ENCODE results near the gene GGT7. TPM values are rescaled to one million over a fixed set of nuclear protein-coding genes. Genes with fewer than 3 reads are reported as not detected.
A peak's percentile ranks its signal among the peaks of the same experiment; 100 is the strongest.

GGT7 gene
- total RNA-seq, 1 experiment from 2014 or later = 11.5 TPM

DNA sequence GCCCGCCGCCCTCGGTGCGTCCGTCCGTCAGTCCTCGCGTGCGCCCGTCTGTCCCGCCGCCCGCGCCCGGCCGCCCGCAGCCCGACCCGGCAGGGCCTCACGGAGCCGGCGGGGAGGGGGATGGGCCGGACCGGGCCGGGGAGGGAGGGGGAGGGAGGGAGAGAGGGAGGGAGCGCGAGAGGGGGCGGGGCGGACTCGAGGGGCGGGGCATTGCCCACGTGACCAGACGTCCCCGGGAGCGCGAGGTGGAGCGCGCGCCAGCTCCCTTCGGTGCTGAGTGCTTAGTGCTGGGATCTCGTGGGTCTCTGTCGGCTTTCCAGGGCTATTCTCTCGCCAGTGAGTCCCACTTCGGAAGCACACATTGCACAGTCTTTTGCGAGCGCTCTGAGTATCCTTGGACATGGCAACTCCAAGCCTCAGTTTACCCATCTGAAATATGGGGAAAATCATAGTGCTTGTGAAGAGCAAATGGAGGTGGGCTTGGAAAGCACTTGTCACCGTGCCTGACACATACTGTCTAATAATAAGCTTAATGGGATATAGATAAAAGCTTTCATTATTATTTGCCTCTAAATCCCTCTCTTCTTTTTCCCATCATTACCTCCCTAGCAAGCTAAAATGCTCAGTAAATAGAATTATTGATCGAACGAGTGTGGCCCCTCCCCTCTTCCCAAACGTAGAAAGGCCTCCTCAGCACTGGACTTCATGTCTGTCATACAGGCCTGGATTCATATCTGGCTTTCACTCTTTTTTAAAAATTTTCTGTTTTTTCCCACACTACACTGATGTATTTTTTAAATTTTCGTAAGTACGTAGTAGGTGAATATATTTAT lies 46.9 kb downstream of the GGT7 start, which contains the start of gene NCOA6:
Gene NCOA6 (minus strand): TSS at position 122 of the 833 bp plus-strand sequence. CDS start 43,296 bp downstream, outside the sequence.
- CTCF ChIA-PET = no interaction called here
- POLR2A ChIA-PET = no interaction called here
- peak; percentile 41 for DNase-seq (ENCODE audit: low read depth, low spot score)

DNA sequence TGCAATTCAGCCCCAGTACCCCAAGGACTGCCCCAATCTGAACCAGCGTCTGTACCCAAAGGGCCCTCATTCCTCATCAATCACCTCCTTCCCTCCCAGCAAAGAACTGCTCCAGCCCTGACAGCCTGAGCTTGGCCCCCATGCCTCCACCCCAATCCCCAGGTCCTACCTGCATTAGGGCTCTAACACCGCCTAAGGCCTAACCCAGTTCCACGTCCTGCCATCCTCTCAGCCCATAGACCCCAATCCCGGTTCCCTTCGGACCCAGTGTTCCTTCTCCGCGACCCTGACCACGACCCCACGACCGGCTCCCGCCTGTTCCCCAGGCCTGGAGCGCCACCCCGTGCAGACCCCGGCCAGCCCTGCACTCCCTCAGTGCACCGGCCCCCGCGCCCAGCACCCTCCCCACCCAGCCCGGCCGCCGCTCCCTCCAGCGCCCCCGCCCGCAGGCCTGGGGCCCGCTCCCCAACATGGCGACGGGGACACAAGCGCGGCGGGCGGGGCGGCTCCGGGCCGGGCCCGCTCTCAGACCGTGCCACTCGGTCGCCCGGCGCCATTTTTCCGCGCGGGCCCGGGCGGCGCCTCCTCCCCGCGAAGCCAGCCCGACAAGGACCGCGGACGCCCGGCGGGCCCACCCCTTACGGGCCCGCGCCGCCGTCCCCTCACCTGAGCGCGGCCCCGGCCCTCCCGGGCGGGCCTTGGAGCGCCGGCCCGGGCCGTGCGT lies 47.7 kb downstream of the GGT7 start:
- DNase-seq (ENCODE audit: low read depth, low spot score) (no peak), ATAC-seq (peak; percentile 88)
- peak overlapping the region; percentile 92 for H3K27ac ChIP-seq (ENCODE audit: low read length)
- peaks cover 4% of the 10 kb centered on the region; the same call in 1 of the 2 replicates for H3K4me1 ChIP-seq (ENCODE audit: control insufficient read depth, insufficient read depth, low read length)
- intact Hi-C loops (cut with micrococcal nuclease; ENCODE audit: unreplicated experiment) = no loop called here
- H3K9me3 ChIP-seq (ENCODE audit: control insufficient read depth, insufficient read depth, low read depth, low read length) = no peaks in the 10 kb centered on the region
- TF ChIP-seq POLR2AphosphoS5 (IDR thresholded peaks at IDR 0.05; ENCODE audit: low read depth, low read length) (no peak), TCF7L2 (IDR thresholded peaks at IDR 0.05; ENCODE audit: low read depth, low read length) (no peak), SIN3A (IDR thresholded peaks at IDR 0.05; ENCODE audit: borderline replicate concordance, insufficient read depth, low read depth, low read length) (no peak)
- TF ChIP-seq, protein P1, sequence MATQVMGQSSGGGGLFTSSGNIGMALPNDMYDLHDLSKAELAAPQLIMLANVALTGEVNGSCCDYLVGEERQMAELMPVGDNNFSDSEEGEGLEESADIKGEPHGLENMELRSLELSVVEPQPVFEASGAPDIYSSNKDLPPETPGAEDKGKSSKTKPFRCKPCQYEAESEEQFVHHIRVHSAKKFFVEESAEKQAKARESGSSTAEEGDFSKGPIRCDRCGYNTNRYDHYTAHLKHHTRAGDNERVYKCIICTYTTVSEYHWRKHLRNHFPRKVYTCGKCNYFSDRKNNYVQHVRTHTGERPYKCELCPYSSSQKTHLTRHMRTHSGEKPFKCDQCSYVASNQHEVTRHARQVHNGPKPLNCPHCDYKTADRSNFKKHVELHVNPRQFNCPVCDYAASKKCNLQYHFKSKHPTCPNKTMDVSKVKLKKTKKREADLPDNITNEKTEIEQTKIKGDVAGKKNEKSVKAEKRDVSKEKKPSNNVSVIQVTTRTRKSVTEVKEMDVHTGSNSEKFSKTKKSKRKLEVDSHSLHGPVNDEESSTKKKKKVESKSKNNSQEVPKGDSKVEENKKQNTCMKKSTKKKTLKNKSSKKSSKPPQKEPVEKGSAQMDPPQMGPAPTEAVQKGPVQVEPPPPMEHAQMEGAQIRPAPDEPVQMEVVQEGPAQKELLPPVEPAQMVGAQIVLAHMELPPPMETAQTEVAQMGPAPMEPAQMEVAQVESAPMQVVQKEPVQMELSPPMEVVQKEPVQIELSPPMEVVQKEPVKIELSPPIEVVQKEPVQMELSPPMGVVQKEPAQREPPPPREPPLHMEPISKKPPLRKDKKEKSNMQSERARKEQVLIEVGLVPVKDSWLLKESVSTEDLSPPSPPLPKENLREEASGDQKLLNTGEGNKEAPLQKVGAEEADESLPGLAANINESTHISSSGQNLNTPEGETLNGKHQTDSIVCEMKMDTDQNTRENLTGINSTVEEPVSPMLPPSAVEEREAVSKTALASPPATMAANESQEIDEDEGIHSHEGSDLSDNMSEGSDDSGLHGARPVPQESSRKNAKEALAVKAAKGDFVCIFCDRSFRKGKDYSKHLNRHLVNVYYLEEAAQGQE (IDR thresholded peaks at IDR 0.05; ENCODE audit: insufficient read depth in 1 of 2, low read depth in 2 of 2, low read length in 1 of 2) = no peak
- TF ChIP-seq, protein P2, sequence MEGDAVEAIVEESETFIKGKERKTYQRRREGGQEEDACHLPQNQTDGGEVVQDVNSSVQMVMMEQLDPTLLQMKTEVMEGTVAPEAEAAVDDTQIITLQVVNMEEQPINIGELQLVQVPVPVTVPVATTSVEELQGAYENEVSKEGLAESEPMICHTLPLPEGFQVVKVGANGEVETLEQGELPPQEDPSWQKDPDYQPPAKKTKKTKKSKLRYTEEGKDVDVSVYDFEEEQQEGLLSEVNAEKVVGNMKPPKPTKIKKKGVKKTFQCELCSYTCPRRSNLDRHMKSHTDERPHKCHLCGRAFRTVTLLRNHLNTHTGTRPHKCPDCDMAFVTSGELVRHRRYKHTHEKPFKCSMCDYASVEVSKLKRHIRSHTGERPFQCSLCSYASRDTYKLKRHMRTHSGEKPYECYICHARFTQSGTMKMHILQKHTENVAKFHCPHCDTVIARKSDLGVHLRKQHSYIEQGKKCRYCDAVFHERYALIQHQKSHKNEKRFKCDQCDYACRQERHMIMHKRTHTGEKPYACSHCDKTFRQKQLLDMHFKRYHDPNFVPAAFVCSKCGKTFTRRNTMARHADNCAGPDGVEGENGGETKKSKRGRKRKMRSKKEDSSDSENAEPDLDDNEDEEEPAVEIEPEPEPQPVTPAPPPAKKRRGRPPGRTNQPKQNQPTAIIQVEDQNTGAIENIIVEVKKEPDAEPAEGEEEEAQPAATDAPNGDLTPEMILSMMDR (IDR thresholded peaks at IDR 0.05) = no peak; the same call in 1 of the 2 replicates
- ChIA-PET CTCF (no interaction called here), POLR2A (interaction anchor here (0.6 kb wide), 1 partner anchor 588 kb away, joined by 9 read pairs; no protein-coding TSS in a partner anchor)
- H3K4me3 ChIP-seq (ENCODE audit: low read depth in 2 of 2, low read length in 2 of 2) = peak overlapping the region; percentile 86 to 96
- in situ Hi-C loops (cut with HindIII; ENCODE audit: low pct_unique_long_range_greater_than_20kb, low sequenced_read_pairs) = no loop called here
- H3K27me3 ChIP-seq (ENCODE audit: control insufficient read depth, insufficient read depth, low read length) = no peaks in the 10 kb centered on the region
- no TSS peak for BruUV-seq (replicated peaks)
- H3K36me3 ChIP-seq (ENCODE audit: control insufficient read depth, insufficient read depth, low read length) = no peaks in the 10 kb centered on the region; the same call in 1 of the 2 replicates

More for the DNA sequence above, 46.9 kb downstream of the GGT7 start, which contains the start of gene NCOA6:
- in situ Hi-C loops (cut with HindIII; ENCODE audit: low pct_unique_long_range_greater_than_20kb, low sequenced_read_pairs) = no loop called here
- TSS peak; percentile 98 for BruUV-seq (replicated peaks)
- Histone ChIP-seq H3K27me3 (ENCODE audit: control insufficient read depth, insufficient read depth, low read length) (no peaks in the 10 kb centered on the region), H3K36me3 (ENCODE audit: control insufficient read depth, insufficient read depth, low read length) (no peaks in the 10 kb centered on the region; the same call in 1 of the 2 replicates), H3K4me1 (ENCODE audit: control insufficient read depth, insufficient read depth, low read length) (peaks cover 4% of the 10 kb centered on the region; the same call in 1 of the 2 replicates), H3K4me3 (ENCODE audit: low read depth in 2 of 2, low read length in 2 of 2) (peak within 1 kb of the TSS; percentile 86 to 96), H3K27ac (ENCODE audit: low read length) (peak within 1 kb of the TSS; percentile 92), H3K9me3 (ENCODE audit: control insufficient read depth, insufficient read depth, low read depth, low read length) (no peaks in the 10 kb centered on the region)
- peak; percentile 88 for ATAC-seq
- TF ChIP-seq POLR2AphosphoS5 (IDR thresholded peaks at IDR 0.05; ENCODE audit: low read depth, low read length) (peak; percentile 68; the same call in 1 of the 2 replicates), TCF7L2 (IDR thresholded peaks at IDR 0.05; ENCODE audit: low read depth, low read length) (no peak), SIN3A (IDR thresholded peaks at IDR 0.05; ENCODE audit: borderline replicate concordance, insufficient read depth, low read depth, low read length) (no peak)
- TF ChIP-seq, protein P1 (IDR thresholded peaks at IDR 0.05; ENCODE audit: insufficient read depth in 1 of 2, low read depth in 2 of 2, low read length in 1 of 2) = no peak
- TF ChIP-seq, protein P2 (IDR thresholded peaks at IDR 0.05) = no peak
- intact Hi-C loops (cut with micrococcal nuclease; ENCODE audit: unreplicated experiment) = no loop called here
